Nephron progenitor cell (in vitro differentiated cells): ENCODE measurements around the gene WDR4.
"Not testable (repeated sequence)": the region's sequence is repeated elsewhere in the genome, so short reads cannot be mapped to it uniquely, and the experiment has no call there.

Source experiments
- DNase-seq: peaks from one replicate; pipeline ENCODE4 v3.0.0; 2021
- H3K27ac Mint-ChIP-seq: 2 replicates; pipeline ENCODE4 v1.8.0; 2021; ENCODE audit warnings: mild to moderate bottlenecking, moderate library complexity, mixed read lengths
- H3K27me3 Mint-ChIP-seq: 2 replicates; pipeline ENCODE4 v1.8.0; 2021; ENCODE audit warnings: mild to moderate bottlenecking, low read depth, mixed read lengths; ENCODE audit not compliant: poor library complexity
- H3K36me3 Mint-ChIP-seq: 2 replicates; pipeline ENCODE4 v1.8.0; 2021; ENCODE audit warnings: low read depth, mixed read lengths
- H3K4me1 Mint-ChIP-seq: 2 replicates; pipeline ENCODE4 v1.8.0; 2021; ENCODE audit warnings: mixed read lengths
- H3K4me3 Mint-ChIP-seq: 2 replicates; pipeline ENCODE4 v1.8.0; 2021; ENCODE audit warnings: mild to moderate bottlenecking, moderate library complexity, mixed read lengths
- H3K9me3 Mint-ChIP-seq: 2 replicates; pipeline ENCODE4 v1.8.0; 2021; ENCODE audit warnings: mild to moderate bottlenecking, moderate library complexity, mixed read lengths
- CTCF ChIP-seq: fragments of 200-600 bp; sonication (generic); IDR thresholded peaks from 2 replicates; pipeline ENCODE4 v1.5.0; 2021; ENCODE audit warnings: antibody characterized with exemption

The WDR4 gene

DNA sequence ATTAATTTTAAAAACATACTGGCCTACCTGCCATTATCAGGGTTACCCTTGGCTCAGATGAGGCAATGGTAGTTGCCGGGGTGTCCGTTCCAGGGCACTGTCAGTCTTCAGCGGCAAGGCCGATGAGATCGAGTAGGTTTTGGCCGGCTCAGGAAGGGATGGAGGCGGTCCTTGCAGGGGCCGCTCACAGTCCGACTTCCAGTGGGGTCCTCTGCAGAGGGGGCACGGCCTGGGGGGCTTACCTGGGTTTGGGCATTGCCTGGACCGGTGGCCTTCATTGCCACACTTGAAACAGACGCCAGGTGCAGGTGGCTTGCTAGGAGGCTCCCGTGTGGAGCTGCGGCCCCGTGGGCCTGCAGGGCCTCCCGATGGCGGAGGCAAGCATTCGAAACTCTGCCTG lies 43.6 kb upstream of the WDR4 start:
- H3K36me3 Mint-ChIP-seq, result peaks cover 4% of the 10 kb centered on the region
- no peak for TF ChIP-seq CTCF
- DNase-seq, result no peak
- H3K4me3 Mint-ChIP-seq, result no peak overlapping the region
- peaks cover 3% of the 10 kb centered on the region for H3K27me3 Mint-ChIP-seq
- H3K4me1 Mint-ChIP-seq, result peaks cover 29% of the 10 kb centered on the region
- no peaks in the 10 kb centered on the region for H3K9me3 Mint-ChIP-seq
- no peak overlapping the region for H3K27ac Mint-ChIP-seq

GRCh38 chr21:42921927-42922326 lies 42.6 kb upstream of the WDR4 start:
- Mint-ChIP-seq H3K9me3 (no peaks in the 10 kb centered on the region), H3K4me3 (no peak overlapping the region), H3K36me3 (no peaks in the 10 kb centered on the region), H3K27me3 (peaks cover 3% of the 10 kb centered on the region), H3K27ac (no peak overlapping the region), H3K4me1 (peaks cover 27% of the 10 kb centered on the region)
- no peak for DNase-seq
- no peak for TF ChIP-seq CTCF

DNA sequence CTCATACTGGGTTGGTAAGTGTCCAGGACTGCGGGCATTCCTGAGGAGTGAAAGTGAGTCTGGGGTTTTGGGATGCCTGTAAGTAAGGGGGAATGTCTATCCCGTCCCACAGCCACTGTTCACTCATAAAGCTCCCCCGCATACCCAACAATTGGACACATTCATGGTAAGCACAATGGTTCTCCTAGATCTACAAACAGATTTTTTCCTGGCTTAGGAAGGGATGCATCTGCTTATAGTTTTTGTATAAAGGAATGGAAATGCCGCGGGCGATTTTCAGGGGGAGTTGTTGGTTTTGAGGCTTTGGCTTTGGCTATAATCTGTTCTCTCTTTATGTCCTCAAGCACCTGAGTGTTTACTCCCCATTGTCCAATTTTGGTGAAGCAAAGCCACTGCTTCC lies 39.0 kb upstream of the WDR4 start:
- peaks cover 7% of the 10 kb centered on the region for H3K36me3 Mint-ChIP-seq
- H3K9me3 Mint-ChIP-seq, result no peaks in the 10 kb centered on the region
- H3K27me3 Mint-ChIP-seq, result no peaks in the 10 kb centered on the region
- no peak for TF ChIP-seq CTCF
- H3K27ac Mint-ChIP-seq, result no peak overlapping the region
- DNase-seq, result no peak
- peaks cover 32% of the 10 kb centered on the region for H3K4me1 Mint-ChIP-seq
- H3K4me3 Mint-ChIP-seq, result no peak overlapping the region

GRCh38 chr21:42913476-42913875 lies 34.1 kb upstream of the WDR4 start:
- H3K27ac Mint-ChIP-seq, result peak overlapping the region; percentile 95

GRCh38 chr21:42911920-42912319 lies 32.6 kb upstream of the WDR4 start:
- H3K27ac Mint-ChIP-seq, H3K27me3 Mint-ChIP-seq, H3K4me3 Mint-ChIP-seq, H3K9me3 Mint-ChIP-seq, DNase-seq: not testable (repeated sequence)
- Mint-ChIP-seq H3K36me3 (peaks cover 56% of the 10 kb centered on the region), H3K4me1 (peaks cover 33% of the 10 kb centered on the region)

More at GRCh38 chr21:42913476-42913875, 34.1 kb upstream of the WDR4 start:
- Mint-ChIP-seq H3K4me1 (peaks cover 34% of the 10 kb centered on the region), H3K9me3 (no peaks in the 10 kb centered on the region), H3K27me3 (no peaks in the 10 kb centered on the region), H3K36me3 (peaks cover 42% of the 10 kb centered on the region), H3K4me3 (no peak overlapping the region)
- no peak for DNase-seq
- TF ChIP-seq CTCF, result no peak

GRCh38 chr21:42908484-42908883 lies 29.1 kb upstream of the WDR4 start:
- Mint-ChIP-seq H3K36me3 (peaks cover 82% of the 10 kb centered on the region), H3K9me3 (peaks cover 20% of the 10 kb centered on the region), H3K27ac (peak overlapping the region; percentile 71)
- not testable (repeated sequence) for H3K4me3 Mint-ChIP-seq, DNase-seq, H3K27me3 Mint-ChIP-seq, H3K4me1 Mint-ChIP-seq

GRCh38 chr21:42906233-42906632 lies 26.9 kb upstream of the WDR4 start:
- no peak overlapping the region for H3K27ac Mint-ChIP-seq
- DNase-seq, result no peak
- peaks cover 82% of the 10 kb centered on the region for H3K36me3 Mint-ChIP-seq

More at GRCh38 chr21:42906233-42906632, 26.9 kb upstream of the WDR4 start:
- Mint-ChIP-seq H3K9me3 (peaks cover 20% of the 10 kb centered on the region), H3K27me3 (no peaks in the 10 kb centered on the region), H3K4me1 (no peaks in the 10 kb centered on the region), H3K4me3 (no peak overlapping the region)
- TF ChIP-seq CTCF, result no peak
